GM19395 (cell line): Measurements from ENCODE around the gene PARVA.
"Not testable (repeated sequence)": the region's sequence is repeated elsewhere in the genome, so short reads cannot be mapped to it uniquely, and the experiment has no call there.

ENCODE experiments used
- ATAC-seq: cut with Tn5 transposase; IDR thresholded peaks from one replicate; pipeline ENCODE4 v1.9.1; 2021; ENCODE audit warnings: mild to moderate bottlenecking, moderate library complexity; ENCODE audit not compliant: unreplicated experiment

The PARVA gene, protein sequence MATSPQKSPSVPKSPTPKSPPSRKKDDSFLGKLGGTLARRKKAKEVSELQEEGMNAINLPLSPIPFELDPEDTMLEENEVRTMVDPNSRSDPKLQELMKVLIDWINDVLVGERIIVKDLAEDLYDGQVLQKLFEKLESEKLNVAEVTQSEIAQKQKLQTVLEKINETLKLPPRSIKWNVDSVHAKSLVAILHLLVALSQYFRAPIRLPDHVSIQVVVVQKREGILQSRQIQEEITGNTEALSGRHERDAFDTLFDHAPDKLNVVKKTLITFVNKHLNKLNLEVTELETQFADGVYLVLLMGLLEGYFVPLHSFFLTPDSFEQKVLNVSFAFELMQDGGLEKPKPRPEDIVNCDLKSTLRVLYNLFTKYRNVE

GRCh38 chr11:12377106-12377823, at the start of gene PARVA:
Gene PARVA (plus strand): TSS chr11:12377571. CDS start chr11:12377648, 77 bp downstream.
- ATAC-seq: no peak

DNA sequence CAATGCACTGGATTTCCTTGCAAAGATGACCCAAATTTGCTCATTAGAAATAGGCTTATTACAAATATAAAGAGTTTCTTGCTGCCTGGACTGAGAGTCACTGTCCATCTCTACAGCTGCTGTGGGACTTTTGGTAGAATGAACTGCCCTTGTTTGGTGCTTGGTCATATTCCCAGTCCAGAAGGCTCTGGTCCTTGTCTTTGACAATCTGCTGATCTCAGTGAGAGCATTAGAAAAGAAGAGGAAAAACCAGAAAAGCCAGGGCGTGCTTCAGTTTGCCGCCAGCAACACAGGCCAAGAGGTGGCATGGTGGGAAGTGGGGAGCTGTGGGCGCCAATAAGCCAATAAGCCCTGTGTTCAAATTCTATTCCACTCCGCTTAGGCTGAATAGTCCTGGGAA, 48.2 kb upstream of the PARVA start:
- no peak for ATAC-seq

GRCh38 chr11:12329797-12330196, 47.6 kb upstream of the PARVA start:
- no peak for ATAC-seq

DNA sequence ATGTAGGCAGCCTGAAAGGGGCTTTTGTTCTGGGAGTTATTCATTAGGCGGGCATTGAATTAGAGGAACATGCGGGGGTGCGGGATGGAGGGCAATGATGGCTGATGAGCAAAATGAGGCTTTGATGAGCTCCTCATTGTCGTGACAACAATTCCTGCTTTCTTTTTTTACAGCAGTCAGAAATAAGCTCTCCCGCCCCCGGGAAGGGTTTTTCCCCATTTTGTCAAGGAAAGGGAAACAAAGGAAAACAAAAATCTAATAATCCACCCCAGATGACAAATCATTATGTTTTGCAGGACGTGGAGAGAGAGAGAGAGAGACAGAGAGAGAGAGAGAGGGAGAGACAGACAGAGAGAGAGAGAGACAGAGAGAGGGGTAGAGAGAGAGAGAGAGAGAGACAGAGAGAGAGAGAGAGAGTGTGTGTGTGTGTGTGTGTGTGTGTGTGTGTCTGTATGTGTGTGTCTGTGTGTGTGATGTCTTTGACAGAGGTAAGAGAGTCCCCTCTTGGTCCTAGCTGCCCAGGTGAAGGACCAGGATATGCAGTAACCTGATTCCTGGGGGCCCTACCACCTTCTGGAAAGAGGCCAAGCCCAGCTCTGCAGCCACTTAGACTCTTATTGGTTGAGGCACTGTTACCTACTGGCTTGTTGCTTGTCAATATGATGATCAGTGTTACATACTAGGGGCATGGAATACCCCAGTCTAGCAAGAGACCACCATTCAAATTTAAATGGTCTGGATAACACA, 46.7 kb upstream of the PARVA start:
- ATAC-seq: no peak

DNA sequence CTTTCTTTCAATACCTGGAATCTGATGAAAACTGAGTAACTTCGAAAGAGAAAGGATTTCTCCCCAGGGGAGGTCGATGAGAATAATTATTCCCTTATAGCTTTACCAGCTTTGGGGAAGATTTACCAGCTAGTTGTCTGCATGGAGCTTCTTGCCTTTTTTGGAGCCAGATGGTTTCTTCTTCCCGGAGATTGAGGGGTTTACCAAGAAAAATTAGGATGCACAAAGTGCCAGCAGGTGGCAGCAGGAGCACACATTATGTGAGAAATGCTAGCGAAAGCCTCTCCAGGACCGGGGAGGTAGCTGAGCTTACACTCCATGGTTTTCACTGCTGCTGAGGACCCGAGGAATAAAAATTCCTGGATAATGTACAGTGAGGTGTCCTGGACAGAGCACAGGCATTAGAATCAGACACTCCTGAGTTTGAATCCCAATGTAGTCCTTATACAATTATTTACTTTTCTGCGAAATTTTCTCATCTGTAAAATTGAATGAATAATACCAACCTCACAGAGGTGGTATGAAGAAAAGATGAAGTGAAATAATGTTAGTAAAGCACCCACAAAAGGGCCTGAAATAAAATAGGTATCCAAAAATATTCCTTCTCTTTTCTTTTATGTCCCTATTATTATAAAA, 46.0 kb upstream of the PARVA start:
- ATAC-seq: no peak

GRCh38 chr11:12343526-12343925, 33.8 kb upstream of the PARVA start:
- no peak for ATAC-seq

- no peak for ATAC-seq
These were observed 23.8 kb upstream of the PARVA start for GRCh38 chr11:12353534-12353933.

DNA sequence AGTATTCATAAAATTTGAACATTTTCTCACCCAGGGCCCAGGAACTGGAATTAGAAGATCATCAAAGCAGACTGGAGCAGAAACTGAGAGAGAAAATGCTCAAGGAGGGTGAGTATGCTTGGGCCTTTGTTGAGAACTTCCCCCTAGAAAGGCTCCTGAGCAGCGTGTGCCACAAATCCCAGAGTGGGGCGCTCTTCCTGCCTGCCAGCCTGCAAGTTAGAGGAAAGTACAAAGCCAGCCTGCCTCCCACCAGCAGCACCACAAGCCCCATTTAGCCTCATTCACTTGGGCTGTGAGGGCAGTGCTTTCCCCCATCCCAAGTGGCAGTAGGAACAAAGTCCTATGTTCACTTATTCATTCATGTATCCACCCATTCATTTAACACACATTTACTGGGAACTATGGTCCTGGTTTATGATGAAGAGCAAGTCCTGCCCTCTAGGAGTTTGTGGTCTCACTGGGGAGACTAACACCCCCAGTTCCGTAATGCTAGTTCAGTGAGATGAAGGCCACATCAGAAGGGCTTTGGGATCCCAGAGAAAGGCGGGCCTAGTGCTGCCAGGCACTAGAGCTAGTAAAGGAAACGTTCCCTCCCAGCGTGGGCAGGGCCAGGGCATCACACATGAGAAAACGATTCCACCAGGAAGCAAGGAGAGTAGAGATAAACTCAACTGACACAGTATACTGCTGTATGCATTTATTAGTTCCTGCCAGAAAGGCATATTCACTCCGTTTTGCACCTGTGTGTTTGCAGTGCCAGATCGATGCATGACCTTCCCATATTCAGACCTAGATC, 22.4 kb upstream of the PARVA start:
- ATAC-seq: no peak

GRCh38 chr11:12356944-12357655, 20.3 kb upstream of the PARVA start:
- no peak for ATAC-seq

GRCh38 chr11:12357697-12358096, 19.7 kb upstream of the PARVA start:
- not testable (repeated sequence) for ATAC-seq

- ATAC-seq: no peak
These were observed 18.8 kb upstream of the PARVA start for GRCh38 chr11:12358302-12359188.

DNA sequence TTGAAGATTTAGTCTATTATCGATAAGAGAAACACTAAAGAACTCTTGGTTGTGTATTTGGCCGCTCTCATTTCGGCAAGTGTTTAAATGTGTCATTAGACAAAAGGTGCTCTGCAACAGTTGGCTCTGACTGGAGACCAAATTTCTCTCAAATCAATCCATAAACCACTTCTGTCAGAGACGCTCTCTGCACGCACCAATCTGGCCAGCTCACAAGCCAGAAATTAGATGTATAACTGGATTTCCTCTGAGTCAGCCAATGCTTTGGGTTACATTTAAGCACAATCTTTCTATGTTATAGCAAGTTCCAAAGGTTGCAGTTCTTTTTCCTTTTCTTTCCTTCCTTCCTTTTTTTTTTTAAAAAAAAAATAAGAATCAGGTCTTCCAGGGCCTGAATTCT, 17.6 kb upstream of the PARVA start:
- ATAC-seq: no peak

GRCh38 chr11:12361682-12362081, 15.7 kb upstream of the PARVA start:
- no peak for ATAC-seq

DNA sequence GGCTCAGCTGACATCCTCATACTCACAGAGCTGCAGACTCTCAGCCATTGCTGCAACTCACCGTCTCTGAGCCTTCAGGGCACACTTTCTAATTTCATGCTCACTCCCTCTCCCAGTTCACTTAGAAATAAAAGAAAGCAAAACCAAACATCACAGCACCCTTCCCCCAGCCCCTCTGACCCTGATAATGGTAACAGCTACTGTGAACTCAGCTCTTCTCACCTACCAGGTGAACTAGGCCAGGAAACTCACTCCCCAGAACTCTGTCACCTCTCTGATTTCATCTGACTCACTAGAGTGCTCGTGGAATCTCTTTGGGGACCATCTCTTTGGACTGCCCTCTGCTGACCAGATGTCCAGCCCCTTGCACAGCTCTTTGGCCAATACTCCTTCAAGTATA, 14.5 kb upstream of the PARVA start:
- no peak for ATAC-seq

DNA sequence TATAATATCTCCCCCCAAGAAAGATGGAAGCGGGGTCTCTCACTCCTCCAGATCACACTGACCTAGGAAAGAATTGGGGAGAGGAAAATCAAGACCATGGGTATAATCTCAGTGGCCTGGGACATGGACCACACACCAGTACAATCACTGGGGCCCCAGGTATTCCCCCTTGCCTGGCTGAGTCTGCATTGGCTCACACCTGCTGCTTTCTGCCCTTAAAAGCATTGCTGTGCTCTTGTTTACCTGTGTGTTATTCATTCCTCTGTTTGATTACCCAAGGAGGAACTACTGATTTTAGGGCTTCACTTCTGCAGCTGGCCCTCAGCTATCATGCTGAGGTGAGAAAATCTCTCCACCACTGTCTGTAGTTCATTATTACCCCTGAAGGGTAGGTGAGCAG, 14.0 kb upstream of the PARVA start:
- ATAC-seq: no peak

GRCh38 chr11:12365965-12366575, 11.3 kb upstream of the PARVA start:
- ATAC-seq: not testable (repeated sequence)

GRCh38 chr11:12367057-12367456, 10.3 kb upstream of the PARVA start:
- ATAC-seq: not testable (repeated sequence)

DNA sequence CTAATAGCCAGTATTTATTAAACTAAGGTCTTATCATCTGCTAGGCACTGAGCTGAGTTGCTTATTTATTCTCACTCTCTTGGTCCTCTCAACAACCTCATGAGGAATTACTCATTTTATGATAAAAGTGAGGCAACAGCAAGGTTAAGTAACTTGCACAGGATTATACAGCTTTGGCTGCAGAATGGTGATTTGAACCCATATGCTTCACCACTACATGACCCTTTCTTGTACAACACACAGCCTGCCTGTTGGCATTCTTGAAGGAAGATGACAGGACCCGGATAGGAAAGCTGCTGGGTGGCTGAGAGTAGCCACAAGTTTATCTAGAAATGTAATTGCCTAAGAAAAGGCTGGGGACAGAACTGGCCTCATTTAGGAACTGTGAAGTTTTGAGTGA, 5.3 kb upstream of the PARVA start:
- ATAC-seq: no peak
